NCI-H510A treated with DMSO at 0.1 percent for 48 hours (cell line): Measurements from ENCODE around the gene TBL3.
A peak's percentile ranks its signal among the peaks of the same experiment; 100 is the strongest.
"Not testable (repeated sequence)": the region's sequence is repeated elsewhere in the genome, so short reads cannot be mapped to it uniquely, and the experiment has no call there.

Experiments used
- DNase-seq: peaks from one replicate; lab custom pipeline; 2025; lab: John Stamatoyannopoulos, UW

TBL3 gene

DNA sequence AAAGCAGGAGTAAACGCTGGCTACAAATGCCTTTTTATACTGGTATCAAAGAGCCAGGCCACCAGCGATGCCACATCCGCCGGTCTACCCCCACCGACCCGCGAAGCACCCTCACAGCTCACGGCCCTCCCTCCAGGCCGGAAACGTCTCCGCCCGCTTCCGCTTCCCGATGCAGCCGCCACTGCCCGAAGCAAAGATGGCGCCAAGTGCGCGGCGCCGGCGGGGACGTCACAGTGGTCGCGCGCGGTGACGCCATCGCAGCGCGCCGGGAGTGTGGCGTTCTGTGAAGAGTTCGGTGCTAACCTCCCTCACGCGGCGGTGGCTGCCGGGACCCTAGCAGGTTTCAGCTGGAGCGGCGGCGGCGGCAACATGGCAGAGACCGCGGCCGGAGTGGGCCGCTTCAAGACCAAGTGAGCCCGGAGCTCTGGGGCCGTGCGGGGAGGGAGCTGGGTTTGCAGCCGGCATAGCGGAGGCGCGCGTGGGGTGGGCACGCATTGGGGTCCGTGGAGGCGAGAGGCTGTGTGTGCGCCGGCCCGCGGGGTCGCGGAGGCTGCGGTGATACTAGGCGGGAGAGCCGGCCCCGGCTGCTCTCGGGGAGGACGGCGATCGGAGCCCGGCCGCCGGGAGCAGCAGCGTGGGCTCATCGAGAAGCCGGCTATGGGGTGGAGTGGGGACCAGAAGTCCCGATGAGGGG, at the start of gene TBL3:
TBL3 (plus strand) TSS at position 258 of the 694 bp plus-strand sequence; CDS start at position 370, 112 bp downstream.
- peak; percentile 63 for DNase-seq

DNA sequence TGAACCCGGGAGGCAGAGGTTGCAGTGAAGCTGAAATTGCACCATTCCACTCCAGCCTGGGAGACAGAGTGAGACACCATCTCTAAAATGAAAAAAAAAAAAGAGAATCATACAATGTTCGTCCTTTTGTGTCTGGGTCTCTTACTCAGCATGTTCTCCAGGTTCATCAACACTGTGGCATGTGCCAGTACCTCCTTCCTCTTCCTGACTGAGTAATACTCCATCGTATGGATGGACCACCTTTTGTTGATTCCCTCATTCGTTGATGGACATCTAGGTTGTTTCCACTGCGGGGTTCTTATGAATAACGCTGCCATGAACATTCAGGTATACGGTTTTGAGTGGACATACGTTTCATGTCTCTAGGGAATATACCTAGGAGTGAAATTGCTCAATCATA, 49.5 kb upstream of the TBL3 start:
- no peak for DNase-seq

DNA sequence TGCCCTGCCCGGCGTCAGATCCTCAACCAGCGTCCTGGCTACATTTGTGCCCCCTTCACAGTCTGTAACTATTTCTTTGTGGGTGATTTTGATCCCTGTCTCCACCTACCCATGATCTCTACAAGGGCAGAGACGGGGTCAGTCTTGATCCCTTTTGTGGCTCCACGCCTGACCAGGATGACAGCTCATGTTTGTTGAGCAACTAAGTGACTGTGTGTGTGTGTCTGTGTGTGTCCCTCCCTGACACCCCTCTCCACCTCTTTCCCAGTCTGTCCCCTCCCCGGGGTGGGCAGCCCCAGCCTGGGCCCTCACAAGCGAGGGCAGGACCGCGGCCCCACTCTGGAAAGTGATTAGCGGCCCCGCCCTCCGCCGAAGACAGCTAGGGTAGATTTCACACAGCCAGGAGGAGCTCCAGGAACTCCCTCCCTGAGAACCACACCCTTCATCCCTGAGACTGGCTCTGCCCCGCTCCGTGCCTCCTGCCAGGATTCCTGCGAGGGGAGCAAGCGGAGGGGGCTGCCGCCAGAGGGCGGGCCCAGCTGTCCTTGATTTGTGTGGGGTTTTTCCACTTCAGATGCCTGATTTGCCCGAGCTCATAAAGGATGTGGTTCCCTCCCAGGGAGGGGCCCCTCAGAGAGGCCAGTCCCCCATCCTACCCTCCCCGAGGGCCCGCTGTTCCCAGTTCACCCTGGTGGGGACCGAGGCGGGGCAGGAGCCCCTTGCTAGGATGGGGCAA, 48.4 kb upstream of the TBL3 start:
- no peak for DNase-seq

DNA sequence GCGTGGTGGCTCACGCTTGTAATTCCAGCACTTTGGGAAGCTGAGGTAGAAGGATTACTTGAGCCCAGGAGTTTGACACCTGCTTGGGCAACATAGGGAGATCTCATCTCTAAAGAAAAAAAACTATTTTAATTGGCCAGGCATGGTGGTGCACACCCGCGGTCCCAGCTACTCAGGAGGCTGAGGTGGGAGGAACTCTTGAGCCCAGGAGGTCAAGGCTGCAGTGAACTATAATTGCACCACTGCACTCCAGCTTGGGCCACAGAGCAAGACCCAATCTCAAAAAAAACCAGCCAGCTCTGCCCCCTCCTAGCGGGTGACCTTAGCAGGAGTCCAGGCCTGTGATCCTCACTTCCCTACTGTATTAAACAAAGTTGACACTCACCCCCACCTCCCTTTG, 47.8 kb upstream of the TBL3 start:
- DNase-seq = no peak

DNA sequence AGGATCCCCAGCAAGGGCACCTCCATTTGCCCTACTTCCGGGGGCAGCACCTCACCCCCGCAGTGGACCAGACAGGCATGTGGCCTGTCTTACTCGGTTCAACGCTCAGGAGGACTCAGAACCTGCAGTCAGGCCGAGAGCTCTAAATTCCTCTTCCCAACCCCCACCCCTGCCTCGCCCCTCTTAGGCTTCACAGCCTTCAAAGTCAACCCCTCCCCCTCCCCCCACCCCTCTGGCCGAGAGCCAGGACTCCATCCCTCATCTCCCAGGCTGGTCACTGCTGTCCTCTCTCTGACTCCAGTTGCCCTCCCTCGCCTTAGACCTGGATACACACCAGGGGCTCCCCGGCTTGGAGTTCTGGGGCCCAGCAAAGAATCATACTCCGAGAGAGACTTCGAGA, 45.6 kb upstream of the TBL3 start:
- no peak for DNase-seq

DNA sequence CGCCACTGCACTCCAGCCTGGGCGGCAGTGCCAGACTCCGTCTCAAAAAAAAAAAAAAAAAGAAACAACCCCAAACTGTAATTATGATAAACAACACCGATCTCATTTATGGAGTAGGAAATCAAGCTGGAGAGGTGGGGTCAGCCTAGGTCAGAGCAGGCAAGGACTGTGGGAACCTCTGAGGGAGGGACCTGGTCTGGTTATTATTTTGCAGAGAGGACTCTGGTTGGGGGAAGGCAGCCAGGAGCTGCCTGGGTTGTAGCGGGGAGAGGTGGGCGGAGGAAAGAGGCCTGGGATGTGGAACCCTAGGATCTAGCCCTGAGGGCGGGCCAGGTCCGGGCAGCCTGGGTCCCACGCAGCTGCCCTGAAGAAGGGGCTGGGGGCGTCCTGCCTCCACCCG, 42.7 kb upstream of the TBL3 start:
- DNase-seq = no peak

DNA sequence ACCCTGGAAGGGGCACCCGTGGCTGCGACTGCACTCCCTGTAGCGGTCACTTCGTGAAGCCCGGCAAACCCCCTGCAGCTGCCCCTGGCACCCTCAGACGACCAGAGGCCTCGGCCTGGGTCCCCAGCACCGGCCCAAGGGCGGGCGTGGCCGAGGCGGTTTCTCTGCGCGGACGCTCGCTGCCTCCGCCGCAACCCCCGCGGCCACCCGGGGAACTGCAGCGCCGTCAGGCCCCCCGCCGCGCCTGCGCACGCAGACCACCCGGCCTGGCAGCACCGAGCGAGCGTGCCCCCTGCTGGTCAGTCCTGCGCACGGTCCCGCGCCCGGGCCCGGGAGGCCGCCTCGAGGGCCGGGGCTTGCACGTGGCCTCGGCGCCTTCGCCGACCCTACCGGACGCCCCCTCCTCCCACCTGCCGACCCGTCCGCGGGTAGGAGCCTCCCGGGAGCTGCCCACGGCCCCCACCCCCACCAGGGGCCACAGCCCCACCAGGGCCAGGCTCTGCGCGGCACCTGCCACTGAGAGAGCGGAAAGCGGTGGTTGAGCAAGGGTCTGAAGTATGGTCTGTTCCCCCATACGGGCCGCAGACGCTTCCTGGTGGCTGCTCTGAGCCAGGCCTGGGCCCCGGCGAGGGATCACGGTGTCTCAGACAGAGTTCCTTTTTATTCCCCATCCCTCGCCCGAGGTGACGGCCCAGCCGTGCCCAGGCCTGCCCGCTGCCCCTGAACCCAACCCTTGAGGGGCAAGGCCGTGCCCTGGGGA, 42.1 kb upstream of the TBL3 start:
- peak; percentile 51 for DNase-seq

DNA sequence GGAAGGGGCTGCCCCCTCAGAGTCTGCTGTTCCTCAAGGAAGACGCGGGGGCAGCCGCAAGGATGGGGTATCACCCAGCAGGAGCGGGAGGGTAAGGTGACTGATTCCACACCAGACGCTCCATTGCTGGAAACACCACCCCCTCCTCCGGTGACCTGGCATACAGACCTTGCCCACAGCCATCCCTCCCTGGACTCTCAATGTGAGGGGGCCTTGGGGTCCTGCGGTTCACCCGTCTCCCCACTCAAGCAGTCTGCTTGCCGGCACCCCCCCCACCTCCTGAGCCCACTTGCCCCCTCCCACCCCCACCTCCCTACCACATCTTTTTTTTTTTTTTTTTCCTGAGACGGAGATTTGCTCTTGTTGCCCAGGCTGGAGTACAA, 41.5 kb upstream of the TBL3 start:
- DNase-seq = no peak

DNA sequence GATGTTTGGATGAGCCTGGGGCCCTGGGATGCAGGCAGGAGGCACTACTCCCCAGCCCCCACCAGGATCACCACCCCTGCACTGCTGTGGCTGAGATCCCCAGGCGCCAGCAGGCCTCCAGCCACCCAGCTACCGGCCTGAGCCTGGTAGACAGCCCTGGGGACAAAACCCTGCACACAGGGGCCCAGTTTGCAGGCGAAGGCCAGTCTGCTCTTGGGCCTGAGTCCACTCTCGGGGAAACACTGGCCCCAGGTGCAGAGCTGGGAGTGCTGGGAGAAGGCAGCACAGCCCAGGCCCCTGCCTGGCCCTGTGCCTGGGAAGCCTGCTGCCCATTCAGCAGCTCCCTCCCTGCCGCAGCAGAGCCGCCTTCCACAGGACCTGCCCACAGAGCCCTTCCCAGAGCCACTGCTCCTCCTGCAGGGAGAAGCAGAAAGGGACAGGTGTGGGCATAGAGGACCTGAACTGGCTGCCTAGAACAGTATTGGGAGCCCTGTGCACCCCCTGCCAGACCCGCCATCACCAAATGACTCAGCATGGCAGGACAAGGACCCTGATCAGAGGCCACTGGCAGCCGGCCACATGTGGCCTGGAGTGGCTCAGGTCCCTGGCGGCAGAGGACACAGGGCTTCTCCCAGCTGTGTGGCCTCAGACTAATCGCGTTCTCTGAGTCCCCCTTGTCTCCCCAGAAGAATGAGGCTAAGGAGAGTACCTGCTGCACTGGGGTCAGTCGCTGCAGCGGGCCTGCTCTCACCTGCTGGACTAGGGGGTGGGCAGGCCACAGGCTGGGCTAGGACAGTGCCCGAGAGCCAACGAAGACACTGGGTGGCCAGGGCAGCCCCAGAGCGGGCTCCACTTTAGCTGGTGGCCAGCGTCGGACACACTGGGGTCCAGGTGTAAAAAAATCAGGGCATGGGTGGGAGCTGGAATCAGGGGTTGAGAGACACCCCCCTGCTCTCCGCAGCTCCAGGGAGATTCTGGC, 39.5 kb upstream of the TBL3 start:
- no peak for DNase-seq

DNA sequence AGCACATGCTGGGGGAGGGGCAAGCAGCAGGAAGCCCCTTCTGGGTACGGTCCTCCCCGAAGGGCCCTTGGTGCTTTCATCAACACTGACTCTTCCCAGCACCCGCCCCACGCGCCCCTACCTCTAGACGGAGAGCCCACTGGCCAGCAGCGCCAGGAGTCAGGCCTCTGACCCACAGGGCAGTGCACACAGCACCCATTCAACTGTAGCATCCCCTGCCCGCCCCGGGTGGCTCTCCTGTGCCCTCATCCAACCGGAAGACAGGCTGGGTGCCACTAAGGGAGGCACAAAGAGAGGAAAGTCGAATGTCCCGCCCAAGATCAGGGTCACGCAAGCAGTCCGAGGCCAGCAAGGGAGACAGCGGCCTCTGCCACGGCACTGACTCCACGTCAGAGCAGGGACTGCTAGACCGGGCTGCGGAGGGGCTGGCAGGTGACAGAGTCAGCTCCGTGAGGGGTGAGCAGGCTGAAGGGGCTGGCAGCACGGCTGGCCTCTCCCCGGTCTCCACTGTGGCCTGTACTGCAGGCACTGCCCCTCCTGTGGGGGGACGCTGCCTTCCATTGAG, 38.7 kb upstream of the TBL3 start:
- no peak for DNase-seq

DNA sequence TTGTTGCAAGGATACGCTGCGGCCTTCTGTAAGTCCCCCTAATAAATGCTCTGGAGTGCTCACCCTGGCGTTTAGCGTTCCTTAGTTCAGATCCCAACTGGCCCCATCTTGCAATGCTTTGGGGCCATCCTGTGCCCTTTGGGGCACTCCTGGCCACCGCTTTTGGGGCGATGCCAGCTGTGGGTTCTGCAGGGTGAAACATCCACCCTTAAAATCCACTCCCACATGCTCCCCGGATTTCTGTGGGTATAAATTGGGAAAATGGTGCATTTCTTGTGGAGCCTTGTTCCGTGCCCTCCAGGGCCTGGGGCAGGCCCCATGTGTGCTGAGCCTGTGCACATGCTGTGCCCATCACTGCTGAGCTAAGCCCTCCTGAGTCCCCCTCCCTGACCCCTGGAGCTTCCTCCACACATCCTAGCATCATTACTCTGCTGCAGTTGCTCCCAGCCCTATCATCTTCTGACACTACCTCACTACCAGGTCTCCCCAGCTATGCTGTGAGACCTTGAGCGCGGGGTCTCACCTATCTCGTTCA, 34.8 kb upstream of the TBL3 start:
- DNase-seq = no peak

DNA sequence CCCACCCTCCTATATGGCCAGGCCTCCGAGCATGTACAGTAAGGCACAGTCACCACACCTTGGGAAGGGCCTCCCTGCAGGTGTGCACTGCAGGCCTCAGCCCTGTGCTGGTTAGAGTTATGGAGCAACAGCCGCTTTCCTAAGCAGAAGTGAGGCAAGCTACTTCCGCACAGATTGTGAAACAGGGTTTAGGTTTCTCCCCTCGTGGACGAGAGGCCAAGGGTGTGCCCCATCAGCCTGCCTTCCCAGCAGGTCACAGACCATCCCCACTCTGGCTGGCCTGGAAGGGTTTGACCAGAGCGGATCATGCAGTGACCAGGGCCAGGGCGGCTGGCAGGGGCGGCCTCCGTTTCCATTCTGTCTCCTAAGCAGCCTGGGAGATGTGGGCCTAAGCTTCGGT, 33.5 kb upstream of the TBL3 start:
- DNase-seq = no peak

DNA sequence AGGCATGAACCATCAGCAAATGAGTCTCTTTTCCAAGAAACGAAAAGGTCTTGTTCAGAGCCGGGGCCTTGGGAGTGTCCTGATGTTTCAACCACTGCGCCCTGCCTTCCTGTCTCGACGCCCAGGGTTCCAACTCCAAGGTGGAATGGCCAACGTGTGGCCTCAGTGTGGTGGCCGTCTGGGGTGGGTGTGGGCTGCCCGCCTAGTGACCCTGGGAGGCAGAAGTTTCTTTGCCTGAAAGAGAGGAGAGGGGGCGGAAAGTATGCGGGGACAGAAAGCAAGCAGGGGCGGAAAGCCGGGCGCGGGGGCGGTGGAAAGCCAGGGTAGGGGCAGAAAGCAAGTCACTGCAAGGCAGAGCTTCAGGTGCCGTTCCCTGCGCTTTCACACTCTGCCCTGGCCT, 32.9 kb upstream of the TBL3 start:
- no peak for DNase-seq

DNA sequence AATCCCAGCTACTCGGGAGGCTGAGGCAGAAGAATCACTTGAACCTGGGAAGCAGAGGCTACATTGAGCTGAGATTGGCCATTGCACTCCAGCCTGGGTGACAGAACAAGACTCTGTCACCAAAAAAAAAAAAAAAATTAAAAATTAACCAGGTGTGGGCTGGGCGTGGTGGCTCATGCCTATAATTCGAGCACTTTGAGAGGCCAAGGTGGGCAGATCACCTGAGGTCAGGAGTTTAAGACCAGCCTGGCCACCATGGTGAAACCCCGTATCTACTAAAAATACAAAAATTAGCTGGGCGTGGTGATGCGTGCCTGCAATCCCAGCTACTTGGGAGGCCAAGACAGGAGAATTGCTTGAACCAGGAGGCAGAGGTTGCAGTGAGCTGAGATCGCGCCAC, 32.0 kb upstream of the TBL3 start:
- DNase-seq = not testable (repeated sequence)

DNA sequence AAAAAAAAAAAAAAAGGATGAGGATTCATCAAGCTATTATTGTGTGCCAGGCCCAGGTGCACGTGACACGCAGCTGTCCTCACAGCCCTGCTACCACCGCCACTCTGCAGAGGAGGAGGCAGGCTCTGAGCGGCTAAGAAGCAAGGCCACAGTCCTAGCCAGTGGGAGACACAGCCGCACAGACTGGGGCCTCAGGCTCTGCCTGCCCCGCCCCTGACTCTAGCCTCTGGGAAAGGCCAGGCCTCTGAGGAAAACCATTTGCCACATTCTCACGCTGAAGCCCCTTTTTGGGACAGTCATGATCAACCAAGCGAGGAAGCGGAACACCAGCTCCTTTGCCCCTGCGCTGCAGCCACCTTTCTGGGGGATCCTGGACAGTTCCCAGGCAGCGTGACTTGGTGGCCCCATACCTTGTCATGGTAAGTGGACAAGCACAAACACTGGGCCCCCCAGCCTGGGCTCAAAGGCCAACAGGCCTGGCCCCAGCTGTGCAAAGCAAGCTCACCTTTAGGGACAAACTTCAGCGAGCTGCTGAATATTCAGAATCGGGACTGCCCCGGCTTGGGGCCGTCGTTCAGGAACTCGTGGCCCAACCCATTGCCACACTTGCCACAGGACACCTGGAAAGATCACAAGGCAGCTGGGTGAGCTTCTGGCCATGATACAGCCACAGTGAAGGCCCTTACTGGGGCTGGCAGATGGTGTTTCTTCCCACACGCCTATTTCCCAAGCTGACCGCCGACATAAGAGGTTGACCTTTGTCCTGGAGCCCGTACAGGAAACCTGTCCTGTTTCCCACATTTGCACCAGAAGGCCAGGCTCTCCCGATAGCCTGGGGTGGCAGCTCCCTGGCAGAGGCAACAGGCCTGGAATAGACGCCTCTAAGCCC, 31.3 kb upstream of the TBL3 start:
- DNase-seq = no peak

DNA sequence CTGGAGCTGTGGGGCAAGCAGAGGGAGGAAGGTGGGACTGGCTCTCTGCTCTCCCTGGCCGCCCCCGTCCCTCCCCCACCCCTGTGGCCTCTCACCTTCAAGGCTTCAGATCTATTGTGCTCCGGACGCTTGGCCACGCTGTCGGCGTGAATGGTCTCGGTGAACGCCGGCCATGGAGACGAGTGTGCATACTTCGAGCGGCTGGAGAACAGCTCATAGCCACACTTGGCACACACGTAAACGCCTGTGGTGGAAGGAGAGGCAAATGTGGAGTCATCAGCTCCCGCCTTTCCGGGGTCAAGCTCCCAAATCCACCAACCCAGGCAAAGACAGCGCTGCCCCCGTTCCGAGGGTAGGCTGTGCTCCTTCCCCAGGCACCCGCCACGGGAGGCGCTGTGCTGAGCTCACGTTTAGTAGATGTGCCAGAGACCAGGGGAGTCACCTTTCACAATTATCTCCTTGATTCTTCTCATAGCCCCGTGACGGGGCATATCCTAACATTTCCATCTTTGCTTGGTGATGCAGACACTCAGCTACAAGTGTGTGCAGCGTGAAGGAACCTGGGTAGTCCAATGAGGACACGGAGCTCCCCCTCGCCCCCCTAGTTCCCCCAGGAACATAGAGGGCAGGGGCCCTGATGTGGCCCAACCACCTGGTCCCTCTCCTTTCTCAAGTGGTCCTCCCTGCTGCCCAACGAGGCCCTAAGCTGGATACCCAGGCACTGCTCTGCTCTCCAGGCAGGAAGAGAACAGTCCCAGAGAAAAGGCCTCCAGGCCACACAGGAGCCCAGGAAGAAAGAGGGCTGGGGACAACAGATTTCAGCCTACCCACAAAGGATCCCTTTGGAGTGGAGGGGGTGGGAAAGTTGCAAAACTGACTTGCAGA, 30.4 kb upstream of the TBL3 start:
- peak; percentile 24 for DNase-seq

DNA sequence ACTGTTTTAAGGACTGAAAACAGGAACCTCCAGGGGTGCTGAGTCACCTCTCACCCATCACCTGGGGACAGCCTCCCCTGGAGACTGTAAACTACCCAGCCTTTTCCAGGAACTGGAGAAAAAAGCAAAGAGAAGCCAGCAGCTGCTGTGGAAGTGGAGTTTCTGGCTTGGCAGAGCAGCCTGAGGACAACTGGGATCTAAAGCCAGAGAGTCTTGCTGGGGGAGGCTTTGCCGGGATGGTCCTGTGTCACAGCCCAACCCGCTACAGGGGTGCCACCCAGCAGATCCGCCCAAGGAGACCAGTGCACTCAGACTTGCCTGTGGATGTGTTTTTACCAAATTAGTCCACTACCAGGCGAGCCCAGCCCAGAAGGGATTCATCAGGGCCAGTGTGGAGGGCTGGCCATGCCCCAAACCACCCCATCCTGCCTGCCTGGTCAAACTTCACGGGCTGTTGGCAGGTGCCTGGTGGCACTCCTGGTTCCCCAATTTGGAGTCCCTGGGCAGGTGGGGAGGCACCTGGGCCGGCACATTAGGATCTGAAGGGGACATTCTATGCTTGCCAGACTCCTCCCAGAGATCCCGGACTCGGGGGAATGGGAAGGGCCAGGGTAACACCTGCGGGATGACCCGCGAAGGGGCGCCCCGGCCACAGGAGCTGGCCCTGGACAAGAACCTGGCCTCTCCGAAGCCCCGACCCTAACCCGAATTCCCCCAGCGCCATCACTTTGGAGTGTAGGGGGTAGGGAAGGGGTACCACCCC, 29.6 kb upstream of the TBL3 start:
- DNase-seq = no peak
